ENCODE results near the gene PICK1.

DNA sequence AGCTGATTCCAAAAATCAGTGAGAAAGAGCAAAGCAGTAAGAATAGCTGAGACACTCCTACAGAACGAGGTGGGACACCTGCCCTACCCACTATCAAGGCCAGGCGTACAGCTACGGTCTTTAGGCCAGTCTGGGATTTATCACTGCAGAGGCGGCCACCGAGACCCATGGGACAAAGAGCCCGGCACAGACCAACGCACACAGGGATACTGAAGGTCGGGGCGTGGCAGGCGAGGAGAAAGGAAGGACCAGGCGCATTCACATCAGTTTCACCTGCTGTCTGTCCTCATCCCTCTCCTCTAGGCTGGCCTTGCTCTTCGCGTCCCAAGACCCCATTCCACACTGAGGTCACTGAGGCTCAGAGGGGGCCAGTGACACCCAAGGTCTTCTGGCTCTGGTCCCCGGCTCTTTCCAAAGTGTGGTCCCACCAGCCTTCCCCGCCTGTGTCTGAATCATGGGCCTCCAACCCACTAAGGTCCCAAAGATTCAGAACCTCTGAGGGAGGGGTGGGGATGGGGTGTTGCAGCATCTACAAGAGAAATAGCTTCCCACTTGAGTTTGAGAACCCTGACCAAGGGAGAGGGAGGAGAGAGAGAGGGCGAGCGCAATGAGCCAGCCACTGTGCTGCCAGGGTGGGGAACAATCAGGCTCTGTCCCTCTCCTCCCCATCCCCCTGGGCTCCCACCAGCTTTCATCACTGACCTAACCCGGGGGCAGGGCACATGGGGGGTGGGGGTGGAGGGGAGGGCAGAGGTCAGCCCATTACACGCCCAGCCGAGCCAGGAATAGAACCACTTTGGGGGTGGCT is 7.2 kb upstream of the PICK1 start:
- TF ChIP-seq EZH2 (IDR thresholded peaks at IDR 0.05; ENCODE audit: insufficient read depth, poor library complexity, severe bottlenecking) (no peak), EZH2phosphoT487 (IDR thresholded peaks at IDR 0.05; ENCODE audit: insufficient read depth, low read depth) (no peak)
